Loucy (cell line): Measurements from ENCODE around the gene MYH14.

Experiments
- EZH2phosphoT487 ChIP-seq: fragments of 200-600 bp; IDR thresholded peaks from 2 replicates; pipeline ENCODE4 v1.6.1; 2018; ENCODE audit warnings: antibody characterized with exemption, mild to moderate bottlenecking, moderate library complexity, borderline replicate concordance
- TF ChIP-seq, protein P1 (sequence below): fragments of 200-600 bp; sonication (generic); conservative IDR thresholded peaks from 2 replicates; pipeline ENCODE4 v1.5.1; 2014; ENCODE audit warnings: mild to moderate bottlenecking, antibody characterized with exemption, low read length

DNA sequence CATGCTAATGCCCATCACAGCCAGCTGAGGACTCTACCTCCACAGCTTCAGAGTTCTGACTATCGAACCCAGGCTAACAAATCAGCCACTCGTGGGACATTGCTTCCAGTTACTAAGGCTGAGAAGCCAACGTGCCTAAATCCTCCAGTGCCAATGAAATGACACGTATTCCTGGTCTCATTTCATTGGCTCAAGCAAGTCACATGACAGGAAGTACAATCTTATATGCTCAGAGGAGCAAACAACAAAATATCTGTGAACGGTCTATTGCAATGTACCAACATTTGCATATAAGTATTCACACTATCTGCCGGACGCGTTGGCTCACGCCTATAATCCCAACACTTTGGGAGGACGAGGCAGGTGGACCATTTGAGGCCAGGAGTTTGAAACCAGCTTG, 27.5 kb upstream of the MYH14 start:
- TF ChIP-seq, protein P1, sequence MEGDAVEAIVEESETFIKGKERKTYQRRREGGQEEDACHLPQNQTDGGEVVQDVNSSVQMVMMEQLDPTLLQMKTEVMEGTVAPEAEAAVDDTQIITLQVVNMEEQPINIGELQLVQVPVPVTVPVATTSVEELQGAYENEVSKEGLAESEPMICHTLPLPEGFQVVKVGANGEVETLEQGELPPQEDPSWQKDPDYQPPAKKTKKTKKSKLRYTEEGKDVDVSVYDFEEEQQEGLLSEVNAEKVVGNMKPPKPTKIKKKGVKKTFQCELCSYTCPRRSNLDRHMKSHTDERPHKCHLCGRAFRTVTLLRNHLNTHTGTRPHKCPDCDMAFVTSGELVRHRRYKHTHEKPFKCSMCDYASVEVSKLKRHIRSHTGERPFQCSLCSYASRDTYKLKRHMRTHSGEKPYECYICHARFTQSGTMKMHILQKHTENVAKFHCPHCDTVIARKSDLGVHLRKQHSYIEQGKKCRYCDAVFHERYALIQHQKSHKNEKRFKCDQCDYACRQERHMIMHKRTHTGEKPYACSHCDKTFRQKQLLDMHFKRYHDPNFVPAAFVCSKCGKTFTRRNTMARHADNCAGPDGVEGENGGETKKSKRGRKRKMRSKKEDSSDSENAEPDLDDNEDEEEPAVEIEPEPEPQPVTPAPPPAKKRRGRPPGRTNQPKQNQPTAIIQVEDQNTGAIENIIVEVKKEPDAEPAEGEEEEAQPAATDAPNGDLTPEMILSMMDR = no peak
- TF ChIP-seq EZH2phosphoT487 = no peak
